Gastrocnemius medialis (tissue), 4 donors: Measurements from ENCODE around the gene COL6A1.

Experiments
- CTCF ChIP-seq, 5 experiments: fragments of 450-650 bp in 3 of 5; fragments of 200-600 bp in 2 of 5; sonication (generic) in 2 of 5; IDR thresholded peaks in 4 of 5; conservative IDR thresholded peaks in 1 of 5; 1 replicate in 4 of 5; 2 replicates in 1 of 5; pipeline ENCODE4 v1.5.1; 2016 to 2019; ENCODE audit warnings: antibody characterized with exemption in 5 of 5, mild to moderate bottlenecking in 3 of 5, moderate library complexity in 3 of 5
- POLR2A ChIP-seq, 2 donors: fragments of 450-650 bp; IDR thresholded peaks; one replicate each; pipeline ENCODE4 v1.6.1; 2017; ENCODE audit warnings: antibody characterized with exemption in 2 of 2, mild to moderate bottlenecking in 2 of 2, moderate library complexity in 2 of 2

GRCh38 chr21:45982092-45982757 lies 655 bp downstream of the COL6A1 start:
- no peak for TF ChIP-seq CTCF (IDR thresholded peaks at IDR 0.05 in 4 of 5, conservative IDR thresholded peaks at IDR 0.05 in 1 of 5)
- no peak for TF ChIP-seq POLR2A (IDR thresholded peaks at IDR 0.05)
